Naive B cell (primary cell): ENCODE measurements around the gene ESYT2. TPM values are rescaled to one million over a fixed set of nuclear protein-coding genes. Genes with fewer than 3 reads are reported as not detected.
A peak's percentile ranks its signal among the peaks of the same experiment; 100 is the strongest.

ENCODE experiments used
- ATAC-seq, 2 donors: fragments of 150-1000 bp; cut with Tn5 transposase; 2 replicates each; pipeline ENCODE4 v1.10.0; 2021; ENCODE audit warnings: low read depth in 2 of 2, mild to moderate bottlenecking in 2 of 2, moderate library complexity in 2 of 2
- DNase-seq: peaks from one replicate; pipeline ENCODE4 v3.0.0; 2022
- H3K27ac Mint-ChIP-seq, 6 donors: one replicate each; pipeline ENCODE4 v1.8.0; 2020 to 2022; ENCODE audit warnings: mild to moderate bottlenecking in 6 of 6, mixed read lengths in 6 of 6, moderate library complexity in 5 of 6, inconsistent platforms in 2 of 6
- H3K27me3 Mint-ChIP-seq, 3 donors: one replicate each; pipeline ENCODE4 v1.8.0; 2021 to 2022; ENCODE audit warnings: mixed read lengths in 3 of 3, mild to moderate bottlenecking in 1 of 3
- H3K36me3 Mint-ChIP-seq, 2 donors: one replicate each; pipeline ENCODE4 v1.8.0; 2020 to 2022; ENCODE audit warnings: mixed read lengths in 2 of 2, inconsistent platforms in 1 of 2, mild to moderate bottlenecking in 1 of 2
- H3K4me1 Mint-ChIP-seq, 3 donors: one replicate each; pipeline ENCODE4 v1.8.0; 2020 to 2022; ENCODE audit warnings: mixed read lengths in 3 of 3, inconsistent platforms in 1 of 3, mild to moderate bottlenecking in 1 of 3, moderate library complexity in 1 of 3
- H3K4me3 Mint-ChIP-seq, 8 donors: one replicate each; pipeline ENCODE4 v1.8.0; 2020 to 2022; ENCODE audit warnings: mild to moderate bottlenecking in 8 of 8, mixed read lengths in 8 of 8, moderate library complexity in 8 of 8, inconsistent platforms in 2 of 8
- H3K9me3 Mint-ChIP-seq, 7 donors: one replicate each; pipeline ENCODE4 v1.8.0; 2020 to 2022; ENCODE audit warnings: mixed read lengths in 7 of 7, mild to moderate bottlenecking in 5 of 7, inconsistent platforms in 2 of 7, moderate library complexity in 1 of 7
- polyA plus RNA-seq, 6 donors: library from polyadenylated mRNA; unstranded; fragments of 300-500 nt; fragmentation: Illumina TruSeq; gene quantifications; one replicate each; pipeline ENCODE4 v1.2.3, GENCODE V29; 2021; ENCODE audit warnings: low read depth in 6 of 6

The ESYT2 gene
- polyA plus RNA-seq, 6 donors from 2014 or later = 15.4 to 23.0 (median 16.8) TPM

DNA sequence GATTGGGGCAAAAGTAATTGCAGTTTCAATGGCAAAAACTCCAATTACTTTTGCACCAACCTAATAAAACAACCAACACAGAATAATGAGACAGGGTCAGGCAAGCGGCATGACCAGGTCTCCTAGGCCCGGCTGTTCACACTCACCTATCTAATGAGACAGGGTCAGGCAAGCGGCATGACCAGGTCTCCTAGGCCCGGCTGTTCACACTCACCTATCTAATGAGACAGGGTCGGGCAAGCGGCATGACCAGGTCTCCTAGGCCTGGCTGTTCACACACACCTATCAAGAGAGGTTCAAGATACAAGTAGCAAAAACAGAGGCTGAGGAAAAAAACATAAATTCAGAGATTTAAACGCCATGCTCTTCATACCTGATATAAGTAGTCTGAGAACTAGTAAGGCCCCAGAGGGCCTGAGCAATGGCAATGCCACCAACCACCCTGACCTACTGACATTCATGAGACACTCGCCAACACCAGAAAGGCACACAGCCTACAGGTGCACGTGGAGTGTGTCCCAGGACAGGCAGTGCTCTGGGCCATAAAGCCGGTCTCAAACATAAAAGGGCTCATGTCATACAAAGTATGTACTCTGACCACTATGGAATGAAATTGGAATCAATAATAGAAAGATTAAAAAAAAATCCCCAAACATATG is 84.1 kb downstream of the ESYT2 start:
- ATAC-seq (no peak), DNase-seq (no peak)
- H3K27ac Mint-ChIP-seq = no peak overlapping the region
- H3K9me3 Mint-ChIP-seq = no peaks in the 10 kb centered on the region
- H3K4me3 Mint-ChIP-seq = no peak overlapping the region
- H3K36me3 Mint-ChIP-seq = peaks cover 21 to 24% of the 10 kb centered on the region in 2 donors
- H3K27me3 Mint-ChIP-seq = no peaks in the 10 kb centered on the region
- H3K4me1 Mint-ChIP-seq = no peaks in the 10 kb centered on the region

GRCh38 chr7:158744070-158744469 is 85.2 kb downstream of the ESYT2 start:
- Mint-ChIP-seq H3K9me3 (no peaks in the 10 kb centered on the region), H3K4me1 (no peaks in the 10 kb centered on the region), H3K27me3 (no peaks in the 10 kb centered on the region), H3K27ac (no peak overlapping the region), H3K4me3 (no peak overlapping the region), H3K36me3 (peaks cover 23 to 25% of the 10 kb centered on the region in 2 donors)
- ATAC-seq (no peak), DNase-seq (no peak)

- no peak overlapping the region for H3K4me3 Mint-ChIP-seq
- no peak for ATAC-seq
- no peaks in the 10 kb centered on the region for H3K27me3 Mint-ChIP-seq
- H3K4me1 Mint-ChIP-seq = no peaks in the 10 kb centered on the region
- peaks cover 23 to 29% of the 10 kb centered on the region in 2 donors for H3K36me3 Mint-ChIP-seq
- H3K27ac Mint-ChIP-seq = peak overlapping the region in 1 of 6 donors; percentile 51
- DNase-seq = no peak
- no peaks in the 10 kb centered on the region for H3K9me3 Mint-ChIP-seq
Measured at GRCh38 chr7:158743219-158743618, 86.1 kb downstream of the ESYT2 start.

DNA sequence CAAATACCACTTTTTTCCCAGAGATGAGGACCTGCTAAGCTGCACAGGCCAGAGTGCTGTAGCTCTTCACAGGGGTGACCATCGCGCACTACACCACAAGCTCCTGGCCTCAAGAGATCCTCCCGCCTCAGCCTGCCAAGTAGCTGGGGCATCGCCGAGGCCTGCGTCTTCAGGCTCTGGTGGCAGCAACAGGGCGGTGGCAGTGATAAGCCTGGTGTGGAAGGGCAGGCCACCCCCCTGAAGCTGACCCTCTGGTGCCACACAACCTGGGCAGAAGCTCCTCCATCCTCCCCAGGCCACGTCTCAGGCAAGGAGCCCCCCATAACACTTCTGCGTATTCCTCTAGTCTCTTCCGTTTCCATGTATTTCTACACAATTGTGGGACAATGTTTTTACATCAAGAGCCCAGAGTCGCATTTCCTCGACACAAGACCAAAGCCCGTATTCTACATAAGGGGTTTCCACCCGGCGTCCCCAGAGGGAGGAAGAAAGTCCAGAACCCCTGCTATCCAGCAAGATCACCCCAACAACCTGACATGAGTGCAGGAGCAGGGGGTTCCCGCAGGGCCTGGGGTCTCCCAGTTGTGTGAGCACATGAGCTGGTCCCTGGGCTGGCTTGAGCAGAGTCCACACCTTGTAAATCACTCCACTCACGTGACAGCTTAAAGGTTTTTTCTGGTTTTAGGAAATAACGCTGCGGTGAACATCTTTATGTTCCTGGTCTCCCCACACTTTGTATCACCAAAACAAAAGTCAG is 87.1 kb downstream of the ESYT2 start:
- Mint-ChIP-seq H3K27me3 (no peaks in the 10 kb centered on the region), H3K4me3 (no peak overlapping the region), H3K9me3 (no peaks in the 10 kb centered on the region), H3K4me1 (no peaks in the 10 kb centered on the region), H3K27ac (peak overlapping the region in 1 of 6 donors; percentile 88), H3K36me3 (peaks cover 17 to 25% of the 10 kb centered on the region in 2 donors)
- ATAC-seq = no peak
- no peak for DNase-seq

DNA sequence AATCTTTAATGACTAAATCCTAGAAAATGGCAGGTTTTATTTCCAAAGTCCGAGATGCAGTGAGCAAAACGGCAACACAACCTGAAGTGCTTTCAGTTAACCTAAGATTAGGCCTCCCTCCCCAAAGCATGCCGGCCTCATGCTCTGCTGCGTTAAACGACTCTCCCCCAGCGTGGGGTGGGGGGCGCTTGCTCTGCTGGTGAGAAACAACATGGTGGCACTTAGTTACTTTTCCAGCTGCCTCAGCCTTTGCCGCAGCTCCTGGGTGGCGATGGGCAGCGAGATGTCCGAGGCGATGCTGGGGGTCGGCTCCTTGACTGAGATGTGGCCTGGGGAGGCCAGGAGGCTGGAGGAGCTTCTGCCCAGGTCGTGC is 88.0 kb downstream of the ESYT2 start:
- no peaks in the 10 kb centered on the region for H3K4me1 Mint-ChIP-seq
- no peak overlapping the region for H3K27ac Mint-ChIP-seq
- DNase-seq (no peak), ATAC-seq (no peak)
- H3K27me3 Mint-ChIP-seq = no peaks in the 10 kb centered on the region
- peaks cover 15 to 30% of the 10 kb centered on the region in 2 donors for H3K36me3 Mint-ChIP-seq
- no peaks in the 10 kb centered on the region for H3K9me3 Mint-ChIP-seq
- H3K4me3 Mint-ChIP-seq = no peak overlapping the region

GRCh38 chr7:158740657-158741293 is 88.5 kb downstream of the ESYT2 start:
- Mint-ChIP-seq H3K9me3 (no peaks in the 10 kb centered on the region), H3K27ac (no peak overlapping the region), H3K4me1 (no peaks in the 10 kb centered on the region), H3K4me3 (no peak overlapping the region), H3K36me3 (peaks cover 15 to 30% of the 10 kb centered on the region in 2 donors), H3K27me3 (no peaks in the 10 kb centered on the region)
- ATAC-seq = no peak
- DNase-seq = no peak

DNA sequence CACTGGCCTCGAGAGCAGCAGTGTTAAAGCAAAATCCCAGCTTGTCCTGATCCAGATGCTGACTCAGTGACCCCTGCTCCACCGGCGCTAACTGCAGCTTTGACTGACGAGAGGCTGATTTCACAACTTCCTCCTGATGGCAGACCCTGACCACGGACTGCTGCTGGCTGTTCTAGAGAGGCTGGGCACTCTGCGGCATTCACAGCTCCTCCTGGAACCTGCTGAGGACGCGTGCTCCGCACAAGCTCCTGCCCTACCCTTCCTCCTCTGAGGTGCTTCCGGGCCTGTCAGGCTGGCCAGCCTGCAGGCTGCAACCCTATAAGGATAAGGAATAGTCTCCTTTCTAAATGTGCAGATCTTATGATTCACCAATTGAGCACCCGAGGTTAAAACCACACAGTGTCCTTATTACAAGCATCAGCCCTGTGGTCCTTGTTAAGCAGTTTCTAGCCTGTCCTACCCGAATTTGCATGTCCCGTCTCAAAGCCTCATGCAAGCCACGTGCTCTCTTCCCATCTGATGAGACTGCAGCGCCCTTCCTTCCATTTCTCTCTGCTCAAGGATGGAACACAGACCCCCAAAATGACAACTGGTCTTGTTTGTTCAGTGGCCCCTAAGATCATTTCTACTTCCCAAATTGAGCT is 89.2 kb downstream of the ESYT2 start:
- peaks cover 15 to 30% of the 10 kb centered on the region in 2 donors for H3K36me3 Mint-ChIP-seq
- ATAC-seq (no peak), DNase-seq (no peak)
- peak overlapping the region in 2 of 6 donors; percentile 8 to 83 for H3K27ac Mint-ChIP-seq
- no peak overlapping the region for H3K4me3 Mint-ChIP-seq
- no peaks in the 10 kb centered on the region for H3K9me3 Mint-ChIP-seq
- H3K4me1 Mint-ChIP-seq = no peaks in the 10 kb centered on the region
- no peaks in the 10 kb centered on the region for H3K27me3 Mint-ChIP-seq

DNA sequence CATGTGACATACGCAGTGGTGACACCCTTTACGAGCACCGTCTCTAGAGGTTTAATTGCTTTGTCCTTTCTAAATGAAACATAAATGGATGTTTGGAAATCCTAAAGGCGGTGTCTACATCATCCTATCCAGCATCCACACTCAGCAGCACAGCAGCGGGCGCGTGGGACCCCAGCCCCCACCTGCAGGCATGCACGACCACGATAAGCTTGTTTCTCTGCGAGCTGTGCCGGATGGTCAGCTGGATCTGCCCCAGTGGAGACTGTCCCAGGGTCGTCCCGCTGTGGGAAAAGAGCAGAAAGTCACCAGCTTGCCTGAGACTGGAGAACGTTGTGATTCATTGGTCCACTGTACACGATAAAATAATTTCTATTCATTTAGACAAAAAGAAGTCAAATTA is 90.5 kb downstream of the ESYT2 start:
- peak overlapping the region in 1 of 6 donors; percentile 32 for H3K27ac Mint-ChIP-seq
- no peaks in the 10 kb centered on the region for H3K9me3 Mint-ChIP-seq
- no peaks in the 10 kb centered on the region for H3K27me3 Mint-ChIP-seq
- DNase-seq (no peak), ATAC-seq (no peak)
- no peaks in the 10 kb centered on the region for H3K4me1 Mint-ChIP-seq
- no peak overlapping the region for H3K4me3 Mint-ChIP-seq
- peaks cover 23 to 37% of the 10 kb centered on the region in 2 donors for H3K36me3 Mint-ChIP-seq

GRCh38 chr7:158737064-158737695 is 92.1 kb downstream of the ESYT2 start:
- no peak for ATAC-seq
- H3K4me1 Mint-ChIP-seq = no peaks in the 10 kb centered on the region
- H3K27ac Mint-ChIP-seq = peak overlapping the region in 2 of 6 donors; percentile 61 to 85
- no peak for DNase-seq
- H3K27me3 Mint-ChIP-seq = no peaks in the 10 kb centered on the region
- H3K4me3 Mint-ChIP-seq = no peak overlapping the region
- no peaks in the 10 kb centered on the region for H3K9me3 Mint-ChIP-seq
- peaks cover 19 to 34% of the 10 kb centered on the region in 2 donors for H3K36me3 Mint-ChIP-seq

DNA sequence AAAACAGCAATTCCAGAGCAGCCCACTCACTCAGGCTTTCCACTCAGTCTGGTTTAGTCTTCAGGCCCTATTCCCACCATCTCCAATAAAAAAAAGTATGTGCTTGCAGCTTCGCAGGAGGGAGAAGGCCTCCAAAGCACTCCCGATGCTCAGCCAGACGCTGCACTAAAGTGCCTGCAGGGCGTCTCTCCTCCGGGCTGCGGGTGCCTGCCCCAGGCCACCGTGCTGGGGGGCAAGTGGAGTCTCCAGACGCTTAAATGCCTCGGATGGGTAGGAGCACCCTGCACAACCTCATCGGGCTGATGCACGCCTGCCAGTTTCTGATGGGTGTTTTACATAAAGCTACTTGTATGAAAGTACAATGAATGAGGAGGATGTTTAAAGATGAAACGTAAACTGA is 93.4 kb downstream of the ESYT2 start:
- Mint-ChIP-seq H3K4me3 (no peak overlapping the region), H3K27me3 (no peaks in the 10 kb centered on the region), H3K36me3 (peaks cover 16 to 30% of the 10 kb centered on the region in 2 donors)

DNA sequence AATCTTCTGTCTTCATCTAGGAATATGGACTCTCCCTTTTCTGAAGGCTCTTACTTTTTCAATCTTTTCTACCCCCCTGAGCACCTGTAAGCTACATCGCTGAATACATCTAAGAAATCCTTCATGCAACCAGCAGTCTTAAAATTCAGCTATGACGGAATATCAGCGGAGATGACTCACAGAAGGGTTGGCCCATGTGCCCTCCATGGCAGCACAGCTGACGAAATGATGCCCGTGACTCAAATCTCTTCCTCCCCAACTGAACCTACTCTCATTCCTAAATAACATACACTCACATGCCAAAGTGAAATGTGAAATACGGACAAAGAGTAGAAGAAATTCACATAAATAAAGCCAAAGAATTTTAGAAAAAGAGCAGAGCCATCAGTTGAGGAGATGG is 94.4 kb downstream of the ESYT2 start:
- Mint-ChIP-seq H3K4me1 (no peaks in the 10 kb centered on the region), H3K36me3 (peaks cover 16 to 22% of the 10 kb centered on the region in 2 donors), H3K27ac (peak overlapping the region in 2 of 6 donors; percentile 43 to 65), H3K4me3 (no peak overlapping the region), H3K27me3 (no peaks in the 10 kb centered on the region), H3K9me3 (no peaks in the 10 kb centered on the region)
- DNase-seq = no peak
- no peak for ATAC-seq

More for the DNA sequence above, 93.4 kb downstream of the ESYT2 start:
- ATAC-seq (no peak), DNase-seq (no peak)
- Mint-ChIP-seq H3K4me1 (no peaks in the 10 kb centered on the region), H3K27ac (peak overlapping the region in 1 of 6 donors; percentile 91), H3K9me3 (no peaks in the 10 kb centered on the region)

DNA sequence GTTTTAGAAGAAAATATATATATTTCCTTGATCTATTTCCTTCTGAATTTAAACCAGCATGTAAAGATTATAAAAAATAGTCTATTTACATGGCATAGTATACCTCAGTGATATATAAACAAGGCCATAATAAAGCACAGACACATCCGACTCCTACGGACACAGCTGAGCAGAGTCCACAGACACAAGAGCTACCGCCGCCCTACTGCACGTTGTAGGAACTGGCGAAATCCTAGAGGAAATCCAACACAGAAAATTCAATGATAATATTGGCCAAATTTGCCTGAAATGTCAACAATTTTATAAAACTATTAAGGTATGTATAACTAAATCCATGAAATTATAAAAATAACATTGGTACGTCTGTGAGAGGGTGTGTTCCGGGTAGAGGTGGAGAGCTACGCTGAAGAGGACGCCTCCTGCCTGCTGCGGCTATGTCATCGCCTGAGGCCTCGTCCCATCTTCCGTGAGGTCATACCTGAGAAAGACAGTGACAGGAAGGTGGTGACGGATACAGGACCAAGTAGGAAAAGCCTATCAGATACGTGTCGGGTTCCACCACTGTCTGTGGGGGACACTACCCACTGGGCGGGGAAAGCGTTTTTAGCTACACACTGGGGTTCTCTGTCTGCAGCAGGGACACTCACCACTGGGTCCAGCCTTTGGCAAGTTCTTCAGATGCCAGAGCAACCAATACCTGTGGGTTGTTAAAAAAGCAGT is 95.4 kb downstream of the ESYT2 start:
- Mint-ChIP-seq H3K27ac (no peak overlapping the region), H3K4me1 (no peaks in the 10 kb centered on the region), H3K36me3 (peaks cover 20 to 21% of the 10 kb centered on the region in 2 donors), H3K27me3 (no peaks in the 10 kb centered on the region), H3K4me3 (no peak overlapping the region), H3K9me3 (no peaks in the 10 kb centered on the region)
- ATAC-seq = no peak
- no peak for DNase-seq

DNA sequence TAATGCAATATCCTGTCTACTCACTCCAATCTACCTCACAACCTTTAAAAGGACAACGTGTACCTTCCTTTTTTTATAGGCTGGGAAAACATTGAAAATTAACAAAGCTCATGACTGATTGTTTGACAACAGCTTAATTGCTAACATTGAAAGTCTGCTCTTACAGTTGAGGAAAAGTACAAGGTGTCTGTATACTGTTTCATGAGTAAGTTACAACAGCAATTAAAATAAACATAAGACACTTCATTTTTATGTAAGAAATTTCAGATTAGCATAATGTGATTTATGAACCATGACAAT is 96.1 kb downstream of the ESYT2 start:
- no peaks in the 10 kb centered on the region for H3K27me3 Mint-ChIP-seq
- no peak overlapping the region for H3K27ac Mint-ChIP-seq
- H3K4me1 Mint-ChIP-seq = peaks cover 0 to 2% (median 0%) of the 10 kb centered on the region in 3 donors
- ATAC-seq (no peak), DNase-seq (no peak)
- H3K4me3 Mint-ChIP-seq = no peak overlapping the region
- H3K9me3 Mint-ChIP-seq = no peaks in the 10 kb centered on the region
- H3K36me3 Mint-ChIP-seq = peaks cover 18 to 21% of the 10 kb centered on the region in 2 donors
